ENCODE measurements around the gene HOXD13.

GRCh38 chr2:176101842-176102241 lies 9.3 kb downstream of the HOXD13 start:
- TF ChIP-seq, protein P1, sequence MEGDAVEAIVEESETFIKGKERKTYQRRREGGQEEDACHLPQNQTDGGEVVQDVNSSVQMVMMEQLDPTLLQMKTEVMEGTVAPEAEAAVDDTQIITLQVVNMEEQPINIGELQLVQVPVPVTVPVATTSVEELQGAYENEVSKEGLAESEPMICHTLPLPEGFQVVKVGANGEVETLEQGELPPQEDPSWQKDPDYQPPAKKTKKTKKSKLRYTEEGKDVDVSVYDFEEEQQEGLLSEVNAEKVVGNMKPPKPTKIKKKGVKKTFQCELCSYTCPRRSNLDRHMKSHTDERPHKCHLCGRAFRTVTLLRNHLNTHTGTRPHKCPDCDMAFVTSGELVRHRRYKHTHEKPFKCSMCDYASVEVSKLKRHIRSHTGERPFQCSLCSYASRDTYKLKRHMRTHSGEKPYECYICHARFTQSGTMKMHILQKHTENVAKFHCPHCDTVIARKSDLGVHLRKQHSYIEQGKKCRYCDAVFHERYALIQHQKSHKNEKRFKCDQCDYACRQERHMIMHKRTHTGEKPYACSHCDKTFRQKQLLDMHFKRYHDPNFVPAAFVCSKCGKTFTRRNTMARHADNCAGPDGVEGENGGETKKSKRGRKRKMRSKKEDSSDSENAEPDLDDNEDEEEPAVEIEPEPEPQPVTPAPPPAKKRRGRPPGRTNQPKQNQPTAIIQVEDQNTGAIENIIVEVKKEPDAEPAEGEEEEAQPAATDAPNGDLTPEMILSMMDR (IDR thresholded peaks at IDR 0.05; ENCODE audit: low read depth, low read length), result no peak
- no peak for TF ChIP-seq POLR2A (IDR thresholded peaks at IDR 0.05; ENCODE audit: extremely low read depth, insufficient read length)
